ENCODE data around the gene STOML3.
A peak's percentile ranks its signal among the peaks of the same experiment; 100 is the strongest.

STOML3 gene

DNA sequence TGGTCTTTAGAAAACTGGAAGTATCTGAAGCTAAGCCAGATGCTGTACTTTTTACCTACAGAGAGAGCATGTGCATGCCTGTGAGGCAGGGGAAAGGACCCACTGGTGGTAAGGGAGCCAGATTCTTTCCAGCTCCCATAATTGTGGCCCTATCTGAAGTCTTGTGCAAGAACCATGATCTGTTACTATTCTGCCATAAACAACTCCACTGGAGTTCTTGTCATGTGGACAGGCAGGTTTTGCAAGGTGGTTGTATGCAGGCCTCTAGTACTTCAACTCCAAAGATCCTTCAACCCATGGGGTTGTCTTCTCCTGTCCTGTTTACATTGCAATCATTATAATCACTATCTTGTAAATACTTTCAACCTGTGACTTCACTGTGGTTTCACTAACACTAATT lies 33.1 kb upstream of the STOML3 start:
- CTCF ChIA-PET, result no interaction called here
- POLR2A ChIA-PET, result no interaction called here
- TF ChIP-seq, protein P1, sequence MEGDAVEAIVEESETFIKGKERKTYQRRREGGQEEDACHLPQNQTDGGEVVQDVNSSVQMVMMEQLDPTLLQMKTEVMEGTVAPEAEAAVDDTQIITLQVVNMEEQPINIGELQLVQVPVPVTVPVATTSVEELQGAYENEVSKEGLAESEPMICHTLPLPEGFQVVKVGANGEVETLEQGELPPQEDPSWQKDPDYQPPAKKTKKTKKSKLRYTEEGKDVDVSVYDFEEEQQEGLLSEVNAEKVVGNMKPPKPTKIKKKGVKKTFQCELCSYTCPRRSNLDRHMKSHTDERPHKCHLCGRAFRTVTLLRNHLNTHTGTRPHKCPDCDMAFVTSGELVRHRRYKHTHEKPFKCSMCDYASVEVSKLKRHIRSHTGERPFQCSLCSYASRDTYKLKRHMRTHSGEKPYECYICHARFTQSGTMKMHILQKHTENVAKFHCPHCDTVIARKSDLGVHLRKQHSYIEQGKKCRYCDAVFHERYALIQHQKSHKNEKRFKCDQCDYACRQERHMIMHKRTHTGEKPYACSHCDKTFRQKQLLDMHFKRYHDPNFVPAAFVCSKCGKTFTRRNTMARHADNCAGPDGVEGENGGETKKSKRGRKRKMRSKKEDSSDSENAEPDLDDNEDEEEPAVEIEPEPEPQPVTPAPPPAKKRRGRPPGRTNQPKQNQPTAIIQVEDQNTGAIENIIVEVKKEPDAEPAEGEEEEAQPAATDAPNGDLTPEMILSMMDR (IDR thresholded peaks at IDR 0.05; ENCODE audit: insufficient read depth, low read length, missing control alignments), result no peak
- DNase-seq (ENCODE audit: low read depth, low spot score), result no peak
- H3K4me3 ChIP-seq (ENCODE audit: low read depth, low read length), result no peak overlapping the region

DNA sequence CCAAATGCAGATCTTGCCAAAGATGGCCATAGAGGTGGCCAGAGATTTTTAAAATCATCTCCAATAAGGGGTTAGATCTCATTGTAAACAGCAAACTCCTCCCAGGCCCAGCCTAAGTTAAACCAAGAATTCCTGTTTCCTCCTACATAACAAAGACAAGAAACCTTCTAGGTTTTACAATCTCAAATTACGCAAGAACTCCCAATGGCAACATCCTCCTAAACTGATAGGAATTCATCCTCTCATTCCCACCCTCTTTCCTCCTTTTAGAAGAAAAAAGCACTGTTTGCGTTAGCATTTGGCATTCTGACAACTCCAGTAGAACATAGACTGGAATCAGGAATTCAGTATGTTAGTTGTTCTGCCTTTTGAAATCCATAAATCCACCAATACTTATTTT lies 32.7 kb upstream of the STOML3 start:
- DNase-seq (ENCODE audit: low read depth, low spot score), result peak; percentile 7
- CTCF ChIA-PET, result no interaction called here
- TF ChIP-seq, protein P1 (IDR thresholded peaks at IDR 0.05; ENCODE audit: insufficient read depth, low read length, missing control alignments), result no peak
- POLR2A ChIA-PET, result no interaction called here
- no peak overlapping the region for H3K4me3 ChIP-seq (ENCODE audit: low read depth, low read length)

DNA sequence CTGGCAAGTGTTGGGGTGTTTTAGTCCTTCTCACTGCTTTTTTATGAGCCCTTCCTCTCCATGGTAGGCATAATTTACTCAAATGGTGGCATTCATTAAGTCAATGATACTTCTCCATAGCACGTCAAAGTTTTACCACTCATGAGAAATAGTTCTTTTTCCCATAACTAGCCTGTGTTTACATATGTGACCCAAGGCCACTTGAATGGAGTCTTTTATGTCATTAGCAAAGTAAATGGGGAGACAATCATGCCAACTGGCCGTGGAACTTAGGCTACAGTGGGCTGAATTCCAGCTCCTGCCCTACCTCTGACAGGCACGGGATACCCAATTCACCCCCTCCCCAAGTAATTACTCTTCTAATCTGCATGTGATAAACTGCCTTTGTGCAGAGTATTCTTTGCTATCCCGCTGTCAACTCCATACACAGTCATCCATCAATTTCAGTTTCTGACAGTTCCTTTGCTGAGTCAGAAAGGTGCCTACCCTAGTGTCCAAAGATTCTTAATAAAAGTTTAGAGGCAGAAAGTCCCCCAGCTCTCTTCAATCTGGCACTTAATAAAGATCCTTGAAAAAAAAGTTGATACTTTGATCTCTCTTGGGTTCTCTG lies 30.3 kb upstream of the STOML3 start:
- TF ChIP-seq, protein P1 (IDR thresholded peaks at IDR 0.05; ENCODE audit: insufficient read depth, low read length, missing control alignments), result no peak
- CTCF ChIA-PET, result no interaction called here
- POLR2A ChIA-PET, result no interaction called here
- H3K4me3 ChIP-seq (ENCODE audit: low read depth, low read length), result no peak overlapping the region
- DNase-seq (ENCODE audit: low read depth, low spot score), result no peak

DNA sequence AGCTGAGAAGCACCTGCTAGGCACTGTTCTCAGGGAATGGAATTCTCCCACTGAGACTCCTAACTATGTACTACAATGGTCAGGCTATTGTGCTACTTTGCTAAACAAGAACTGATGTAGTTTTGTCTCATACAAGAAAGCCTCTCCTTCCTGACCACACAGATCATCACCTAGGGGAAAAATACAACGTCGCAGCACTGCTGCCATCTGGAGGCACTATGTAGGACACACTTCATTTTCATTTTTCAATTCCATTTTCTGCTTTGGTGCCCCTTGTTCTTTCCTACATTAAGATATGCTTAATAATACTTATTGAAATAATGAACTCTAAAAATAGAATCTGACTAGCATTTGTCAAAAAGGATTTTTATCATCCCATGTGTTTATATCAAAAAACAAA lies 26.2 kb upstream of the STOML3 start:
- TF ChIP-seq, protein P1 (IDR thresholded peaks at IDR 0.05; ENCODE audit: insufficient read depth, low read length, missing control alignments), result peak; percentile 42
- DNase-seq (ENCODE audit: low read depth, low spot score), result no peak
- ChIA-PET CTCF (interaction anchor here (0.6 kb wide), 2 partner anchors 11 to 629 kb away, joined by 3 read pairs; no protein-coding TSS in a partner anchor), POLR2A (no interaction called here)
- H3K4me3 ChIP-seq (ENCODE audit: low read depth, low read length), result no peak overlapping the region

DNA sequence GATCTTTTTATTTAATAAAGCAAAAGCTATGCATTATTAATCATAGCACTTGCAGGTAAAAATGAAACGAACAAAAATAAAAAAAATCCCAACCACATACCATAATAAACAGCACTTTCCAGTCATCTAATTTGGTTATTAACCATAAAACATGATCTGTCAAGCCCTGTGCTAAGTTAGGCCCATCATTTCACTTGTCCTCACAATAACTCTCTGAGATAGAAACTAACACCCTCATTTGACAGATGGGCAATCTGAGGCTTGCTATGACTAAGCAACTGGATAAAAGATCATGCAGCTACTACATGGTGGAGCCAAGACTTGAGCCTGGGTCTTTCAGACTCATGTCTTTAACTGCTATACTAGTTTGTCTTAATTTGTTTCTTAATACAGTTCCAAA lies 25.5 kb upstream of the STOML3 start:
- CTCF ChIA-PET, result no interaction called here
- H3K4me3 ChIP-seq (ENCODE audit: low read depth, low read length), result no peak overlapping the region
- DNase-seq (ENCODE audit: low read depth, low spot score), result no peak
- TF ChIP-seq, protein P1 (IDR thresholded peaks at IDR 0.05; ENCODE audit: insufficient read depth, low read length, missing control alignments), result no peak
- POLR2A ChIA-PET, result no interaction called here

DNA sequence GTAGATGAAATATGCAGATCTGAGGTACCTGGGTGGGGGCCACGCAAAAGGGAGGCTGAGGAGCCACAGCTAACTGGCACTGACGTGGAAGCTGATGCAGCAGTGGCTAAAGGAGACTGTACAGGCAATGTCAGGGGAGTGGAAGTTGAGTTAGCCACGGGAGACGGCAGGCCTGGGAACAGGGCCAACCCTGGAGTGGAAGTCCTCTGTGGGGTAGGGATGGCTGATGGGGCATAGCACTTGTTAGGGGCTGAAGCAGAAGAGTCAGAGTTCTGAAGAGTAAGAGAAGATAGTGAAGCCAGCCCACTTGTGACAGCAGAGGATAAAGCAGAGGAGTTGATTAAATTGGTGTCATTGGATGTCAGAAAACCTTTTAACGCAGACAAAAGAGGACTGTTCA lies 22.8 kb upstream of the STOML3 start:
- ChIA-PET CTCF (no interaction called here), POLR2A (no interaction called here)
- H3K4me3 ChIP-seq (ENCODE audit: low read depth, low read length), result no peak overlapping the region
- TF ChIP-seq, protein P1 (IDR thresholded peaks at IDR 0.05; ENCODE audit: insufficient read depth, low read length, missing control alignments), result no peak
- DNase-seq (ENCODE audit: low read depth, low spot score), result no peak
